Measurements from ENCODE around the gene SULT1B1.

DNA sequence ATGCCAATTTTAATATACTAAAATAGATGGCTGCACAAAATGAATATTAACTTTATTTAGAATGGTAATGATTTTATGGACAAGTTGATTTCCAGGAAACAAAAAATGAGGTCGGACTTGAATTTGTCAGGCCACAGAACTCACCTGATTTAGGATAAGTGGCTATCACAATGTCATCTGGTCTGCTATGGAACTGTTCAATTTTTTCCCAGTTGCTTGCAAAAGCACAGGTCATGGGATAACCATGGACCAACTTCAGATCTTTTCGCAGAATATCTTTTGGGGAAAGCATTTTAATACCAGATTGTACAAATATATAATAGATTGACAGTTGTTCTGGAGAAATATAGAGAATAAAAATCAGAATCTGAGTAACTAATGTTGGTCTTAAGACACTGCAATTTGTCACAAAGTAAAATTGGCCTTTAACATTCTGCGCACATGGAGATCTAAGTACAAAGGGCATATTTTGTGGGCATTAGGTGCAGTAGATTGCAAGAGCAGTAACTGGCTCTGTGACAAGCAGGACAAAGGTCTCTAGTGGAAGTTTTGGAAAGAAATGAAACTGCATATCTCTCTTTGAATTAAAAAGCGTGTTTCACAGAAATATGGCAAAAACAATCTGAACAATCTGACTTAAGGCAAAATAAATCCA lies 5.4 kb downstream of the SULT1B1 start:
- TF ChIP-seq POLR2A (IDR thresholded peaks at IDR 0.05; ENCODE audit: low read length) (no peak), GATA1 (IDR thresholded peaks at IDR 0.05; ENCODE audit: low read depth, low read length) (no peak)

Measured in erythroblast (primary cell).